MM.1S (cell line): ENCODE results near the gene OSMR.

Experiments
- DNase-seq: peaks from one replicate; pipeline ENCODE4 v3.0.0-alpha.2; 2015
- H2AFZ ChIP-seq: fragments of 300-600 bp; sonication (generic); 2 replicates; pipeline ENCODE4 v1.6.0; 2016; ENCODE audit warnings: antibody characterized with exemption, low read length
- H3F3A ChIP-seq: fragments of 300-600 bp; sonication (generic); 2 replicates; pipeline ENCODE4 v1.6.1; 2016; ENCODE audit warnings: mild to moderate bottlenecking, antibody characterized with exemption, low read length, moderate library complexity, mixed read lengths; ENCODE audit not compliant: insufficient read depth
- H3K27ac ChIP-seq: fragments of 300-600 bp; sonication (generic); 2 replicates; pipeline ENCODE4 v1.5.1; 2016; ENCODE audit warnings: mild to moderate bottlenecking, low read length
- H3K27me3 ChIP-seq: fragments of 300-600 bp; sonication (generic); replicated peaks from 2 replicates; pipeline ENCODE4 v1.6.0; 2016; ENCODE audit warnings: low read length; ENCODE audit not compliant: insufficient read depth
- H3K36me3 ChIP-seq: fragments of 300-600 bp; sonication (generic); replicated peaks from 2 replicates; pipeline ENCODE4 v1.6.1; 2016; ENCODE audit warnings: mild to moderate bottlenecking, low read length, mixed read lengths; ENCODE audit not compliant: insufficient read depth
- H3K4me1 ChIP-seq: fragments of 300-600 bp; sonication (generic); 2 replicates; pipeline ENCODE4 v1.6.1; 2016; ENCODE audit warnings: low read length, mixed read lengths
- H3K4me2 ChIP-seq: fragments of 300-600 bp; sonication (generic); 2 replicates; pipeline ENCODE4 v1.6.0; 2016; ENCODE audit warnings: low read depth, low read length
- H3K4me3 ChIP-seq: fragments of 300-600 bp; sonication (generic); 2 replicates; pipeline ENCODE4 v1.5.1; 2016; ENCODE audit warnings: low read length, mixed read lengths
- H3K79me2 ChIP-seq: fragments of 300-600 bp; sonication (generic); 2 replicates; pipeline ENCODE4 v1.6.1; 2016; ENCODE audit warnings: mixed run types, low read length, mixed read lengths
- H3K9ac ChIP-seq: fragments of 300-600 bp; sonication (generic); 2 replicates; pipeline ENCODE4 v1.6.1; 2016; ENCODE audit warnings: low read length, mixed read lengths
- H3K9me2 ChIP-seq: fragments of 300-600 bp; sonication (generic); replicated peaks from 2 replicates; pipeline ENCODE4 v1.6.1; 2016; ENCODE audit warnings: mild to moderate bottlenecking, low read length, mixed read lengths; ENCODE audit not compliant: insufficient read depth
- H3K9me3 ChIP-seq: fragments of 300-600 bp; sonication (generic); replicated peaks from 2 replicates; pipeline ENCODE4 v1.6.1; 2016; ENCODE audit warnings: mild to moderate bottlenecking, low read length, mixed read lengths; ENCODE audit not compliant: insufficient read depth
- H4K20me1 ChIP-seq: fragments of 300-600 bp; sonication (generic); 2 replicates; pipeline ENCODE4 v1.6.1; 2016; ENCODE audit warnings: mild to moderate bottlenecking, low read length, moderate library complexity, mixed read lengths; ENCODE audit not compliant: insufficient read depth
- CTCF ChIP-seq: fragments of 300-600 bp; sonication (generic); IDR thresholded peaks from 2 replicates; pipeline ENCODE4 v1.5.1; 2016; ENCODE audit warnings: antibody characterized with exemption, low read length, mixed read lengths
- EZH2 ChIP-seq: fragments of 300-600 bp; sonication (generic); optimal IDR thresholded peaks from 2 replicates; pipeline ENCODE3; 2017; ENCODE audit warnings: low read depth, mild to moderate bottlenecking, antibody characterized with exemption, low read length, mixed read lengths
- EZH2phosphoT487 ChIP-seq: fragments of 300-600 bp; sonication (generic); IDR thresholded peaks from 2 replicates; pipeline ENCODE4 v1.6.1; 2018; ENCODE audit warnings: antibody characterized with exemption, low read length

Gene OSMR

DNA sequence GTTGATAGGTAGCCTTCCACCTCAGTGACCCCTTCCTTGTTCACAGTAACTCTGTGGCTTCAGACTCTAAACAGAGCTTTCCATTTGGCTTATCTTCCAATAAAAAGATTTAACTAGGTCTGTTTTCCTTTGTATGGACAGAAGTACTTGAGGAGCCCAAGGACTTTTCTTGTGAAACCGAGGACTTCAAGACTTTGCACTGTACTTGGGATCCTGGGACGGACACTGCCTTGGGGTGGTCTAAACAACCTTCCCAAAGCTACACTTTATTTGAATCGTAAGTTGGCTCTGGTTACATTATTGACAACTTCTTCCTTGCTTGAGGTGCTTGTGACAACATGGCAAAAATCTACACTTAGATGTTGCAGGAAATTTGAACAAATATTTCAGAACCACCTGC, 39.4 kb downstream of the OSMR start:
- H2AFZ ChIP-seq, result no peak overlapping the region
- TF ChIP-seq EZH2phosphoT487 (no peak), EZH2 (no peak), CTCF (no peak)
- no peaks in the 10 kb centered on the region for H3K4me1 ChIP-seq
- no peaks in the 10 kb centered on the region for H3K27me3 ChIP-seq
- no peaks in the 10 kb centered on the region for H3K36me3 ChIP-seq
- no peaks in the 10 kb centered on the region for H3F3A ChIP-seq
- no peak overlapping the region for H3K4me2 ChIP-seq
- no peaks in the 10 kb centered on the region for H3K79me2 ChIP-seq
- no peak overlapping the region for H3K4me3 ChIP-seq
- H3K27ac ChIP-seq, result no peak overlapping the region
- no peak for DNase-seq
- no peaks in the 10 kb centered on the region for H4K20me1 ChIP-seq
- no peaks in the 10 kb centered on the region for H3K9me2 ChIP-seq
- no peak overlapping the region for H3K9ac ChIP-seq
- no peaks in the 10 kb centered on the region for H3K9me3 ChIP-seq

GRCh38 chr5:38888041-38888440, 42.2 kb downstream of the OSMR start:
- Histone ChIP-seq H3K4me2 (no peak overlapping the region), H3K9me3 (no peaks in the 10 kb centered on the region), H3F3A (no peaks in the 10 kb centered on the region), H3K9ac (no peak overlapping the region), H3K36me3 (no peaks in the 10 kb centered on the region), H3K9me2 (no peaks in the 10 kb centered on the region), H3K4me1 (no peaks in the 10 kb centered on the region), H4K20me1 (no peaks in the 10 kb centered on the region), H2AFZ (no peak overlapping the region), H3K27me3 (no peaks in the 10 kb centered on the region), H3K27ac (no peak overlapping the region), H3K4me3 (no peak overlapping the region), H3K79me2 (no peaks in the 10 kb centered on the region)
- TF ChIP-seq CTCF, result no peak
- no peak for TF ChIP-seq EZH2
- no peak for TF ChIP-seq EZH2phosphoT487
- DNase-seq, result no peak

- TF ChIP-seq CTCF (no peak), EZH2phosphoT487 (no peak), EZH2 (no peak)
- no peaks in the 10 kb centered on the region for H3K79me2 ChIP-seq
- no peak for DNase-seq
Measured at GRCh38 chr5:38889424-38889823, 43.6 kb downstream of the OSMR start.

GRCh38 chr5:38891563-38891962, 45.8 kb downstream of the OSMR start:
- Histone ChIP-seq H3K9me2 (no peaks in the 10 kb centered on the region), H3K27ac (no peak overlapping the region), H4K20me1 (no peaks in the 10 kb centered on the region), H3K79me2 (no peaks in the 10 kb centered on the region), H3K36me3 (no peaks in the 10 kb centered on the region), H2AFZ (no peak overlapping the region), H3K27me3 (no peaks in the 10 kb centered on the region), H3K9ac (no peak overlapping the region), H3F3A (no peaks in the 10 kb centered on the region), H3K4me3 (no peak overlapping the region), H3K4me2 (no peak overlapping the region), H3K9me3 (no peaks in the 10 kb centered on the region), H3K4me1 (no peaks in the 10 kb centered on the region)
- no peak for DNase-seq
- TF ChIP-seq CTCF (no peak), EZH2phosphoT487 (no peak), EZH2 (no peak)

More at GRCh38 chr5:38889424-38889823, 43.6 kb downstream of the OSMR start:
- Histone ChIP-seq H3K9me2 (no peaks in the 10 kb centered on the region), H3K9ac (no peak overlapping the region), H3K9me3 (no peaks in the 10 kb centered on the region), H3K27ac (no peak overlapping the region), H3K36me3 (no peaks in the 10 kb centered on the region), H3K27me3 (no peaks in the 10 kb centered on the region), H4K20me1 (no peaks in the 10 kb centered on the region), H3K4me3 (no peak overlapping the region), H3F3A (no peaks in the 10 kb centered on the region), H3K4me2 (no peak overlapping the region), H3K4me1 (no peaks in the 10 kb centered on the region), H2AFZ (no peak overlapping the region)
